ENCODE data around the gene HSFY2. TPM values are rescaled to one million over a fixed set of nuclear protein-coding genes. Genes with fewer than 3 reads are reported as not detected.
"Not testable (repeated sequence)": the region's sequence is repeated elsewhere in the genome, so short reads cannot be mapped to it uniquely, and the experiment has no call there.

Gene HSFY2
- polyA plus RNA-seq (ENCODE audit: insufficient read length in 3 of 3) = under 1 TPM; 0.21 to 0.65 (median 0.34) TPM

- DNase-seq (ENCODE audit: low read depth in 3 of 3, low spot score in 2 of 3) = not testable (repeated sequence)
These were observed at the start of gene HSFY2 for GRCh38 chrY:18773635-18774034. TSS of gene HSFY2 (minus strand) at chrY:18773735. CDS start at chrY:18773618, 117 bp downstream.

- not testable (repeated sequence) for DNase-seq (ENCODE audit: low read depth in 3 of 3, low spot score in 2 of 3)
These were observed 42.2 kb upstream of the HSFY2 start for GRCh38 chrY:18815751-18816150.

GRCh38 chrY:18788757-18789406, 15.3 kb upstream of the HSFY2 start:
- DNase-seq (ENCODE audit: low read depth in 3 of 3, low spot score in 2 of 3) = not testable (repeated sequence)

GRCh38 chrY:18754077-18754476, 19.5 kb downstream of the HSFY2 start:
- DNase-seq (ENCODE audit: low read depth in 3 of 3, low spot score in 2 of 3) = not testable (repeated sequence)

- not testable (repeated sequence) for DNase-seq (ENCODE audit: low read depth in 3 of 3, low spot score in 2 of 3)
These were observed 20.3 kb downstream of the HSFY2 start for GRCh38 chrY:18753133-18753815.

GRCh38 chrY:18723714-18724113, 49.8 kb downstream of the HSFY2 start:
- not testable (repeated sequence) for DNase-seq (ENCODE audit: low read depth in 3 of 3, low spot score in 2 of 3)

Other genes with a start within 250 kb of the HSFY2 start
- under 1 TPM; 0.11 to 0.43 (median 0.14) TPM for gene HSFY1, start 227.0 kb downstream of the HSFY2 start, polyA plus RNA-seq (ENCODE audit: insufficient read length in 3 of 3)